ENCODE results near the gene PRAC1.

DNA sequence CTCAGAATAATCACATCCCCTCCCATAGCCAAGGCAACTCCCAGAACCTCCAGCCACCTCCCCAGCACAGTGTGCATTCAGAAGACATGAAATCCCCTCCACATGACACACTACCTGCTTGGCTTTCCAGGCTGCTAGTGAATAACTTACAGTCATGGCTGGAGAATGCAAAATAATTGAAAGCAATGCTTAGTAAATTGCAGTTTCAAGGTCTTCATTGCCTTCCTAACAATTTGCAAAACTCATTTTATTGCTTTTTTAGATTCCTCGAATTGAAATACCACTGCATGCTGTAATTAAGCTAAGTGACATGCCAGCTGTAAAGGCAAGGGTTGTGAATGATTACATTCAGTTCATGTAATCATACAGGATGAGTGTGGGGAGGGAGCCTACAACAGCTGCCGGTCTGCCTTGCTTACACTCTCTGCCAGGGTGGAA, 35.2 kb upstream of the PRAC1 start:
- TF ChIP-seq, protein P1, sequence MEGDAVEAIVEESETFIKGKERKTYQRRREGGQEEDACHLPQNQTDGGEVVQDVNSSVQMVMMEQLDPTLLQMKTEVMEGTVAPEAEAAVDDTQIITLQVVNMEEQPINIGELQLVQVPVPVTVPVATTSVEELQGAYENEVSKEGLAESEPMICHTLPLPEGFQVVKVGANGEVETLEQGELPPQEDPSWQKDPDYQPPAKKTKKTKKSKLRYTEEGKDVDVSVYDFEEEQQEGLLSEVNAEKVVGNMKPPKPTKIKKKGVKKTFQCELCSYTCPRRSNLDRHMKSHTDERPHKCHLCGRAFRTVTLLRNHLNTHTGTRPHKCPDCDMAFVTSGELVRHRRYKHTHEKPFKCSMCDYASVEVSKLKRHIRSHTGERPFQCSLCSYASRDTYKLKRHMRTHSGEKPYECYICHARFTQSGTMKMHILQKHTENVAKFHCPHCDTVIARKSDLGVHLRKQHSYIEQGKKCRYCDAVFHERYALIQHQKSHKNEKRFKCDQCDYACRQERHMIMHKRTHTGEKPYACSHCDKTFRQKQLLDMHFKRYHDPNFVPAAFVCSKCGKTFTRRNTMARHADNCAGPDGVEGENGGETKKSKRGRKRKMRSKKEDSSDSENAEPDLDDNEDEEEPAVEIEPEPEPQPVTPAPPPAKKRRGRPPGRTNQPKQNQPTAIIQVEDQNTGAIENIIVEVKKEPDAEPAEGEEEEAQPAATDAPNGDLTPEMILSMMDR (conservative IDR thresholded peaks at IDR 0.05 in 1 of 2, IDR thresholded peaks at IDR 0.05 in 1 of 2; ENCODE audit: extremely low read depth in 1 of 2, insufficient read depth in 1 of 2, low read depth in 1 of 2, low read length in 2 of 2) = no peak
- no peak for TF ChIP-seq EZH2 (IDR thresholded peaks at IDR 0.05; ENCODE audit: borderline replicate concordance, low read length)
